Progenitor cell of endocrine pancreas (in vitro differentiated cells): Measurements from ENCODE around the gene DTD1. TPM values are rescaled to one million over a fixed set of nuclear protein-coding genes. Genes with fewer than 3 reads are reported as not detected.

Experiments
- DNase-seq: peaks from one replicate; pipeline ENCODE4 v3.0.0; 2021; ENCODE audit warnings: low spot score; ENCODE audit not compliant: unreplicated experiment
- H3K27ac Mint-ChIP-seq: 2 replicates; pipeline ENCODE4 v1.8.0; 2021; ENCODE audit warnings: mild to moderate bottlenecking, moderate library complexity, mixed read lengths
- H3K27me3 Mint-ChIP-seq: 2 replicates; pipeline ENCODE4 v1.8.0; 2021; ENCODE audit warnings: mixed read lengths
- H3K36me3 Mint-ChIP-seq: 2 replicates; pipeline ENCODE4 v1.8.0; 2022; ENCODE audit warnings: mixed read lengths; ENCODE audit not compliant: insufficient read depth
- H3K4me1 Mint-ChIP-seq: 2 replicates; pipeline ENCODE4 v1.8.0; 2021; ENCODE audit warnings: low read depth, mixed read lengths
- H3K4me3 Mint-ChIP-seq: 2 replicates; pipeline ENCODE4 v1.8.0; 2021; ENCODE audit warnings: low read depth, mild to moderate bottlenecking, moderate library complexity, mixed read lengths
- H3K9me3 Mint-ChIP-seq: 2 replicates; pipeline ENCODE4 v1.8.0; 2021; ENCODE audit warnings: low read depth, mixed read lengths
- total RNA-seq: library from RNA; stranded (reverse); gene quantifications from 2 replicates; pipeline ENCODE4 v1.2.1, GENCODE V29; 2021
- TF ChIP-seq, protein P1 (sequence below): fragments of 200-600 bp; sonication (generic); IDR thresholded peaks from one replicate; pipeline ENCODE4 v1.5.0; 2021; ENCODE audit warnings: antibody characterized with exemption, mild to moderate bottlenecking; ENCODE audit not compliant: unreplicated experiment

The DTD1 gene
- total RNA-seq, 1 donor from 2014 or later, result 26.8 TPM

DNA sequence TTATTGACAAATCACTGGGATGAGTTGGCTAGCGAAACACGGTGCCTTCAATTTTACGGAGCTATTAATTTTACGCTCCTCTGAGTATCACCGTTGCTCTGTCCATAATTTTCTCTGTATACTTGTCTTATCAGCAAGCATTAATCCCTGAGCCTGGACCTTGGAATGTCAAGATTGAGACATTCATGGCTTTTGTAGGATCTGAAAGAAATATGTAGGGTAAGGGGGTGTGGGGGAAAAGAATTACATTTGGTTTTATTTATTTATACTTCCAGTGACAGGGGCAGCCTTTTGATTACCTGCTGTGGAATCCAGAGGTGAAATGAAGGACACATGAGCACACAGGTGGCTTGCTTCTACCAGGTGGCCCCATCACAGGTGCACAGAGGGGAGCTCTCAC is 46.6 kb downstream of the DTD1 start:
- no peak overlapping the region for H3K4me3 Mint-ChIP-seq
- H3K36me3 Mint-ChIP-seq, result no peaks in the 10 kb centered on the region
- no peaks in the 10 kb centered on the region for H3K27me3 Mint-ChIP-seq
- no peak overlapping the region for H3K27ac Mint-ChIP-seq
- H3K4me1 Mint-ChIP-seq, result peaks cover 24% of the 10 kb centered on the region
- no peak for DNase-seq
- H3K9me3 Mint-ChIP-seq, result no peaks in the 10 kb centered on the region
- TF ChIP-seq, protein P1, sequence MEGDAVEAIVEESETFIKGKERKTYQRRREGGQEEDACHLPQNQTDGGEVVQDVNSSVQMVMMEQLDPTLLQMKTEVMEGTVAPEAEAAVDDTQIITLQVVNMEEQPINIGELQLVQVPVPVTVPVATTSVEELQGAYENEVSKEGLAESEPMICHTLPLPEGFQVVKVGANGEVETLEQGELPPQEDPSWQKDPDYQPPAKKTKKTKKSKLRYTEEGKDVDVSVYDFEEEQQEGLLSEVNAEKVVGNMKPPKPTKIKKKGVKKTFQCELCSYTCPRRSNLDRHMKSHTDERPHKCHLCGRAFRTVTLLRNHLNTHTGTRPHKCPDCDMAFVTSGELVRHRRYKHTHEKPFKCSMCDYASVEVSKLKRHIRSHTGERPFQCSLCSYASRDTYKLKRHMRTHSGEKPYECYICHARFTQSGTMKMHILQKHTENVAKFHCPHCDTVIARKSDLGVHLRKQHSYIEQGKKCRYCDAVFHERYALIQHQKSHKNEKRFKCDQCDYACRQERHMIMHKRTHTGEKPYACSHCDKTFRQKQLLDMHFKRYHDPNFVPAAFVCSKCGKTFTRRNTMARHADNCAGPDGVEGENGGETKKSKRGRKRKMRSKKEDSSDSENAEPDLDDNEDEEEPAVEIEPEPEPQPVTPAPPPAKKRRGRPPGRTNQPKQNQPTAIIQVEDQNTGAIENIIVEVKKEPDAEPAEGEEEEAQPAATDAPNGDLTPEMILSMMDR, result no peak

DNA sequence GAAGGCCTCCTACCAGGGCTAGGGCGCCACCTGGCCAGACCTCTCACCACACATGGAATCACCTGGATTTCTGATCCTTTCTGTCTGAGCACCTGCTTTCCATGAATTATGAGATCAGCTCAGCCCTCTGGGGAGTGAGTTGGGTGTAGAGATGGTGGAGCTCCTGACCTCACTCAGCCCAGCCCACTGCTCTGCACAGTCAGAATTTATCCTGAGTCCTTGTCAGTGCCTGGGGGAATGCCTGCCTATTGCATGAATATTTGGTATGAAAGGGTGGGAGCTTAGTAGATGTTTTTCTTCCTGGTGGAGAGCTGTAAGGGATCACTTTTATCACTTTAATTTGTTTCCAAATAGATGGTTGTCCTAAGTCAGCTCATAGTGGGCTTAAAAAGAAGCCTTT is 47.5 kb downstream of the DTD1 start:
- Mint-ChIP-seq H3K27me3 (no peaks in the 10 kb centered on the region), H3K27ac (no peak overlapping the region), H3K4me1 (peaks cover 24% of the 10 kb centered on the region), H3K4me3 (no peak overlapping the region), H3K9me3 (no peaks in the 10 kb centered on the region), H3K36me3 (no peaks in the 10 kb centered on the region)
- TF ChIP-seq, protein P1, result no peak
- DNase-seq, result no peak

DNA sequence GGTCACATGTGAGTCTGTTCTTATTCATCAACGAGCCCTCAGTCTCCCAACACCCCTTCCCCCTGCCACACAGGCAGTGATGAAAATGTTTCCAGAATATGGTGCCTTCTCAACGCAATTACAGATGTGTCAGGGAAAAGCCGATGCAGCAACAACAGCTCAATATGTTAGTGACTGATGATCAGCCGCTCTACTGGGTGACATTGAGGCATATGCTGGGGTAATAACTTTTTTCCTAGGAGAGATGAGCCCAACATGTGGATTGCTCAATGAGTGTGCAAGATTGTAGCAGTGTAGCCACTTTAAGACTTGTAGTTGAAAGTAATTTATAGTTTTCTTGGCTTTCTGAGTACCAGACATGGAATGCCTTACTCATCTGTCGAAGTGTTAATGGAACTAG is 49.4 kb downstream of the DTD1 start:
- H3K27ac Mint-ChIP-seq, result no peak overlapping the region
- no peak for DNase-seq
- TF ChIP-seq, protein P1, result no peak
- no peak overlapping the region for H3K4me3 Mint-ChIP-seq
- H3K27me3 Mint-ChIP-seq, result no peaks in the 10 kb centered on the region
- H3K36me3 Mint-ChIP-seq, result no peaks in the 10 kb centered on the region
- peaks cover 24% of the 10 kb centered on the region for H3K4me1 Mint-ChIP-seq
- no peaks in the 10 kb centered on the region for H3K9me3 Mint-ChIP-seq

DNA sequence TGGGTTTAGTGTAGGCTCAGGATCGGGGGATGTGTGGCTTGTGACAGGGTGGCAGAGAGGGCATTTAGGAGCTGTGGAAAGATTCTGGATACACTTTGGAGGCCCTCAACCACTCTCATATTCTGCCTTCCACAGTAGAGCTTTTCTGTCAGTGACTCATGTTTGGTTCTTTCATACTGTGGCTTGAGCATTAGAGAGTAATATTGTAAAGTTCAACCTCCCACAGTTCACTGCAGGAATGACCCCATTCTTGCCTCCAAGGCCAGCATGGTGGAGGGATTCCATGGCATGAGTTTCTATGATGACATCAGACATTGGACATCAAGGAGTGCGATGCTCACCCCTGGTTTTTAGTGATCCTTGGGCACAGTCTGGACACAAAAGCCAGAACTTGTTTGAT is 50.9 kb downstream of the DTD1 start:
- Mint-ChIP-seq H3K9me3 (no peaks in the 10 kb centered on the region), H3K36me3 (no peaks in the 10 kb centered on the region), H3K4me1 (peaks cover 21% of the 10 kb centered on the region), H3K27ac (no peak overlapping the region), H3K27me3 (no peaks in the 10 kb centered on the region), H3K4me3 (no peak overlapping the region)
- DNase-seq, result no peak
- TF ChIP-seq, protein P1, result no peak

DNA sequence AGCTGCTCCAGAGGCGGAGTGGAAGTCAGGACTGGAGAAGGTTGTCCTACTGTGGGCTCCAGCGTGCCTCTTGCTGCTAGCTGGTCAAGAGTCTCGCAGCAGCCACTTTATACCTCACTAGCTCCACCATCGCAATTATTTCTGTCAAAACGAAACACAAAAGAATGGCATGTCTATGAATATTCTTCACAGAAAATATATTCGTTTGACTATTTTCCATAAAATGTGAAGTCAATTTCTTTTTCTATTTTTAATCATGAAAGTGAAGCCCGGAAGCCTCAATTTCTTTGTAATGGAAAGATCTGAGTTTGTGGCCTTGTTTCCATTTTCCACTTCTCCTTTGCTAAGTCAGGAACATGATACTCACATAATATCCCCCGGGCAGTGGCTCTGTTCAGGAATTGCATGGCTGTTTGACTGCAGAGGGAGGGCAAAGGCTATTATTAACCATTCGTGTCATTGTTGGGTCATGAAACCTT is 51.7 kb downstream of the DTD1 start:
- Mint-ChIP-seq H3K4me3 (no peak overlapping the region), H3K27ac (no peak overlapping the region), H3K4me1 (peaks cover 16% of the 10 kb centered on the region), H3K9me3 (no peaks in the 10 kb centered on the region), H3K36me3 (no peaks in the 10 kb centered on the region), H3K27me3 (no peaks in the 10 kb centered on the region)
- TF ChIP-seq, protein P1, result no peak
- DNase-seq, result no peak
